SKM-1 (cell line): ENCODE measurements around the gene SPEM2.

Source experiments
- DNase-seq: peaks from one replicate; lab custom pipeline; 2025; ENCODE audit not compliant: unreplicated experiment; lab: John Stamatoyannopoulos, UW

SPEM2 gene

DNA sequence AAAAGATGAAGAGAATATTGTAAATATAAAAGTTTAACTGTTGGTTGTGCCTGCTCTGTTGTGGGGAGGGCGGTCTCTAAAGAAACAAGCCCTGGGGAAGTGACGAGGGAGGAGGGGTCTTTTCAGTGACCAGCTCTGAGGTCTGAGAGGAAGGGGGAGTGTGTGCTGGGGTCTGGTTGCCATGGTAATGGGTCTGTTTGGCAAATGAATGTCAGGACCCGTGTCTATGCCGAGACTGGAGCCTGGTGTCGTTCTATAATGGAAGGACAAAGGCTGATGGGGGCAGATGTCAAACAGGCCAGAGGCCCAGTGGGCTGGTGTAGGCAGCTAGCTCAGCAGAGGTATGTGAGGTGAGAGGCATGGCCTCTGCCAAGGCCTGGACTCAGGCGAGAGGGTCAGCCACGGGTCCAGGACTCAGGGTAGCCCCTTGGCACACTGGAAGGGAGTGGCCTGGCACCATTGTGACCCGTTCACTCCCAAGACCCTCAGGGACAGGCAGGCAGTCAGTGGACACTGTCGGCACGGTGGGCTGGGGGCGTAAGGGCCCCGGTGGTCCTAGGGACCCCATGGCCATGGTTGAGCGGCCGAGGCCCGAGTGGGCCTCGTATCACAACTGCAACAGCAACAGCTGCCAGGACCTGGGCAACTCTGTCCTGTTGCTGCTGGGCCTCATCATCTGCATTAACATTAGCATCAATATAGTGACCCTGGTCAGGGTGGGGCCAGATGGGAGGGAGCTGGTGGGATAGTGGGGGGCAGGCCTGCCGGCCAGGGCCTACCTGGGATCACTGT lies 5.4 kb upstream of the SPEM2 start, which contains the start of gene SPEM1:
Gene SPEM1, plus strand, starts transcription at position 506 of the 792 bp plus-strand sequence. Its CDS starts 61 bp downstream, at position 567.
- no peak for DNase-seq

DNA sequence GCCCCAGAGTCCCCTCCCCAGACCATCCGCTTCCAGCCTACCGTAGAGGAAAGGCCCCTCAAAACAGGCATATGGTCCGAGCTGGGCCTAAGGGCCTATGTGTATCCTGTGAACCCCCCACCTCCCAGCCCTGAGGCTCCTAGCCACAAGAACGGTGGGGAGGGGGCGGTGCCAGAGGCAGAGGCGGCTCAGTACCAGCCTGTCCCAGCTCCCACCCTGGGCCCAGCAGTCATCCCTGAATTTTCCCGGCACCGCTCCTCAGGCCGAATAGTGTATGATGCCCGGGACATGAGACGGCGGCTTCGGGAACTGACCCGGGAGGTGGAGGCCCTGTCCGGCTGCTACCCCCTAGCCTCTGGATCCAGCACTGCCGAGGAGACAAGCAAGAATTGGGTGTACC lies 4.2 kb upstream of the SPEM2 start:
- no peak for DNase-seq

DNA sequence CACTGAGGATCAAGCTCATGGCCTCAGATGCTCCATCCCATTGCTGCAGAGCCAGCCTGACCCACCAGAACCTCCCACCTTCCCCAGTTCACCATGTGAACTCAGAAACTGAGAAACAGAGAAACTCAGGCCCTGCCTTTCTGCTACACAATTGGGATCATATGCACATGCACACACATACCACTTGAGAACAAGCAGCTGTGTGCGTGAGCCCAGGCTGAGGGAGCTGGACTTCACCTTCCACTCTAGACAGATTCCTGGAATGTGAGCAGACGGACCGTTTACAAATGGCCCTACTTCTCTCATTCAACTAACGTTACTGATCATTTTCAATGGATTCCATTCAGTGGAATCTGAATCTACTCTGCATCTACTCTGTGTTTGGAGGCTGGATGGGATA lies 1.7 kb upstream of the SPEM2 start:
- no peak for DNase-seq

- no peak for DNase-seq
Observed at GRCh38 chr17:7425756-7426155, 340 bp downstream of the SPEM2 start.

- DNase-seq: no peak
Observed at GRCh38 chr17:7426203-7426863, 917 bp downstream of the SPEM2 start.

- no peak for DNase-seq
Observed at GRCh38 chr17:7426896-7427489, 1.6 kb downstream of the SPEM2 start.

DNA sequence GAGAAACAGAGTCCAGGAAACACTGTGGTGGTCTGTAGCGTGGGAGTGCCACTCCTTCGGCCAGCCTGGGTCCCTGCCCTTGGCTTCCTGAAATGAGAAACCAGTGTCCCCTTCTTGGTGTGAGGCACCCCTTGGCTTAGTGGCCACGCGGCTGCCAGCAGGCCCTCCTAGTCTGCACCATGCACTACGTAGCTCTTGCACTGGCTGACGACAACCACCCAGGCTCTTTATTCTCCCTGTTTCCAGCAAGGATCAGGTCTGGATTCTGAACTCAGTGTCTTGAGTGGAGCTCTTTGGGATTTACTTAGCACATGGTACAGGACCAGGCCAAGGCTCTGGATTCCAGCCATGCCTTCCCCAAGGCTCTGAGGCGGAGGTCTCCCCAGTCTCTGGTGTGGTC lies 2.1 kb downstream of the SPEM2 start:
- DNase-seq: no peak

DNA sequence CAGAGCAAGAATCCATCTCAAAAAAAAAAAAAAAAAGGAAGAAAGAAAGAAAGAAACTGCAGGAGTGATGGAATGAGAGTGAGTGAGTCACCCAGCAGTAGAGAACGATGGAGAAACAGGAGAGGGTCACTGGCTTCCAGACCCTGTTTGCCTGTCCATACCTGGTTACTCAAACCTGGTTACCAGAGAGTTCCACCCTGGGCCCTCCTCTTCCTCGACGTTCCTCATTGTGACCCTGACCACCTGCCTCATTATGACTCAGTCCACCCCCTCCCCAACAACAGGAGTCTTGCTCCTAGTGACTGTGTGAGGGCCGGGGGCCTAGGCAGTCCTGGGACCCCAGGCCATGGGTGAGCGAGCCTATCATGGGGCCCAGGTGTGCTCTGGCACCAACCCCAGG lies 3.1 kb downstream of the SPEM2 start, which contains the start of gene SPEM3:
Gene SPEM3, plus strand, starts transcription at position 301 of the 400 bp plus-strand sequence. Its CDS starts 46 bp downstream, at position 347.
- DNase-seq: no peak

DNA sequence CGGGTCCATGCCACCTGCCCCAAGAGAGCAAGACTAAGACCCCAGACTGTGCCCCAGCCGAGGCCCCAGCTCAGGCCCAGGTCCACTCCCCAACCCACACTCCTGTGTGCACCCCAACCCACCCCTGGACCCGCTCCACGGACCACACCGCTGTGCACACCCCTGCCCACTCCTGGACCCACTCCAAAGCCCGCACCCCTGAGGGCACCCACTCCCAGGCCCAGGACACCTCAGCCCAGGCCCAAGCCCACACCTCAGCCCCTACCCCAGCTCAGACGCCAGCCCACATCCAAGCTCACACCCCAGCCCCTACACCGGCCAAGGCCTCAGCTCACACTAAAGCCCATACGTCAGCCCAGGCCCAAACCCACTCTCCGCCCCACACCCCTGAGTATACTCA lies 4.3 kb downstream of the SPEM2 start:
- no peak for DNase-seq

GRCh38 chr17:7431231-7431630 lies 5.8 kb downstream of the SPEM2 start:
- no peak for DNase-seq

GRCh38 chr17:7432296-7432695 lies 6.9 kb downstream of the SPEM2 start:
- DNase-seq: no peak

- DNase-seq: peak; percentile 15
Observed at GRCh38 chr17:7435676-7436555, 10.5 kb downstream of the SPEM2 start.

DNA sequence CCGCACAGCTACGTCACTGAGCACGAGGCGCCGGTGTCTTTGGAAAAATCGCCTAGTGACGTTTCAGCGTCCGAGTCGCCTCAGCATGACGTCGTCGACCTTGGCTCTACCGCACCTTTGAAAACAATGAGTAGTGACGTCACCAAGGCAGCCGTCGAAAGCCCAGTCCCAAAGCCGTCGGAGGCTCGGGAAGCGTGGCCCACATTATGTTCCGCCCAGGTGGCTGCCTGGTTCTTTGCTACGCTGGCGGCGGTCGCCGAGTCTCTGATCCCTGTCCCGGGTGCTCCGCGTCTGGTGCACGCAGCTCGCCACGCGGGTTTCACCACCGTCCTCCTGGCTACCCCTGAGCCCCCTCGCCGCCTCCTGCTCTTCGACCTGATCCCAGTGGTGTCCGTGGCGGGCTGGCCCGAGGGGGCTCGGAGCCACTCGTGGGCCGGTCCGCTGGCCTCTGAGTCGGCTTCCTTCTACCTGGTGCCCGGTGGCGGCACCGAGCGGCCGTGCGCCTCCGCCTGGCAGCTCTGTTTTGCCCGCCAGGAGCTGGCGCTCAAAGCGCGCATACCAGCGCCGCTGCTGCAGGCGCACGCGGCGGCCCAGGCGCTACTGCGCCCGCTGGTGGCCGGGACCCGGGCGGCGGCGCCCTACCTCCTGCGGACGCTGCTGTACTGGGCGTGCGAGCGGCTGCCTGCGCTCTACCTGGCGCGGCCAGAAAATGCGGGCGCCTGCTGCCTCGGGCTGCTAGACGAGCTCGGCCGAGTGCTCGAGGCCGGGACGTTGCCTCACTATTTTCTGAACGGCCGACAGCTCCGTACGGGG lies 11.3 kb downstream of the SPEM2 start:
- peak; percentile 4 for DNase-seq

- DNase-seq: no peak
Observed at GRCh38 chr17:7437369-7437863, 12.0 kb downstream of the SPEM2 start.

DNA sequence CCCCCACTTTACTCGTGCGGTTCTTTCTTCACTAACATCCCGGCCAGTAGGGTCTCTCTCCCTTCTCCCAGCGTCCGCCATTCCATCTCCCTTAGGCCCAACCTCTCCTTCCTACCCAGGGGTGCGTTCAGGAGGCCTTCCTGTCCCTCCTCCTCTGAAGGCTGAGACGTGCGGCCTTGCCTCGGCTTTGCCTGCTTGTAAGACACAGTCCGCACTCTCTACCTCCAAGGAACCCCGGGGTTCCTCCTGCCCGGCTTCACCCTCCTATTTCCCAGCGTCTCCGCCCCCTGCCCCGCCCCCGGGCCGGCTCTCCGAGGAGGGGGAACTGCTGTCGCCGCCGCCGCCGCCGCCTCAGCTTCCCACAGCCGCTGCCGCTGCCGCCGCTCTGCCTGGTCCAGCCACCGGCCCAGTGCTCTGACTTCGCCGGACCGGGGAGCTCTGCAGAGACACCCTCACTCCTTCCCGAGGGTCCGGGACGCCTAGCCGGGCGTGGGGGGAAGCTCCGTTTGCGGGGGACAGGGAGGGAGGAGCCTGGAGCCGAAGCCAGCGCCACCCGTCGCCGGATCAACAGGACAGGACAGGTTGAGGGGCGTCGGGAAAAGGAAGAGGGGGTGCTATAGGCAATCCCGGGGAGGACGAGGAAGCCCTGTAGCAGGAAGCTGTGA lies 12.7 kb downstream of the SPEM2 start:
- DNase-seq: no peak

DNA sequence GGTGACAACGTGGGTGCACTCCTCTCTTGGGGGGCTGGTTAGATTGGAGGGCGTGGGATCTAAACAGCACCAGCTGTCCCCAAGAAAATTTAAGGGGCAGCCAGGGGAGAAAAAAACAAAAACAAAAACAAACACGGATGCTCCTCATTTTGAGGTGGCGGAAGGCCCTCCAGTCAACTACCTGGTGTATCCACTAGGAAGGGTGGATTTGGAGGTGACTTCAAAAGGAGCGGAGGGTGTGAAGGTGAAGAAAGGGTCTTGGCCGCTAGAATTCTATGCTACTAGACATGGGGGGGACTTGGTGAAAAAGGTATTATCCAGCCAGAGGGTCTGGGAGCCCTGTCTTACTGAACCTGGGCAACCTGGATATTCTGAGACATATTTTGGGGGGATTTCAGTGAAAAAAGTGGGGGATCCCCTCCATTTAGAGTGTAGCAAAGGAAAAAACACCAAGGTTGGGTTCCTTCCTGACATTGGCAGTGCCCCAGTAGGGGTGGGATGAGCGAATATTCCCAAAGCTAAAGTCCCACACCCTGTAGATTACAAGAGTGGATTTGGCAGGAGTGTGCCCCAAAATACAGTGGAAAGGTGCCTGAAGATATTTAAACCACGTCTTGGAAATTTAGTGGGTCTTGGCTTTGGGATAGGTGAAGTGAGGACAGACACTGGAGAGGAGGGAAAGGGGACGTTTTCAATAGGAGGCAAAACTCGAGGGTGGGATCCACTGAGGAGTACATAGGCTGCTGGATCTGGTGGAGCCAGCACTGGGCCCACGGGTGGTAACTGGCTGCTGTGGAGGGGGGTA lies 13.4 kb downstream of the SPEM2 start:
- DNase-seq: no peak

DNA sequence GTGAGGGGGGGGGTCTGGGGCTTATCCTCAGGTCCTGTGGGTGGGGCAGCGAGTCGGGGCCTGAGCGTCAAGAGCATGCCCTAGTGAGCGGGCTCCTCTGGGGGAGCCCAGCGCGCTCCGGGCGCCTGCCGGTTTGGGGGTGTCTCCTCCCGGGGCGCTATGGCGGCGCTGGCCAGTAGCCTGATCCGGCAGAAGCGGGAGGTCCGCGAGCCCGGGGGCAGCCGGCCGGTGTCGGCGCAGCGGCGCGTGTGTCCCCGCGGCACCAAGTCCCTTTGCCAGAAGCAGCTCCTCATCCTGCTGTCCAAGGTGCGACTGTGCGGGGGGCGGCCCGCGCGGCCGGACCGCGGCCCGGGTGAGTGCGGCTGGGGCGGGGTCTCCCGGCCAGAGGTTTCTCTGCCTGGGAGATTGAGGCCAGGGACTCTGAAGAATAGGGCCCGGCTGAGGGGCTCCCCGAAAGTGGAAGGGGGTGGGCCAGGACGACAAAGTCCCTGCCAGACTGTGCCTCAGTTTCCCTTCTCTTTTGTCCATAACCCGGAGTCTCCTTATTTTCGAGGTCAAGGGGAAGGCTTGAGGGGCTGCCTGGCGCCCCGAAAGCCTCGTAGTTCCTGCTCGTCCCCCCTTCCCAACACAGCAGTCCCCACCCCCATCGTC lies 14.2 kb downstream of the SPEM2 start, which contains the start of gene FGF11:
Gene FGF11, plus strand, starts transcription at position 51 of the 651 bp plus-strand sequence. Its CDS starts 109 bp downstream, at position 160.
- DNase-seq: no peak
